GM21423 (cell line): Measurements from ENCODE around the gene RFC3.
"Not testable (repeated sequence)": the region's sequence is repeated elsewhere in the genome, so short reads cannot be mapped to it uniquely, and the experiment has no call there.

Source experiments
- ATAC-seq: cut with Tn5 transposase; IDR thresholded peaks from one replicate; pipeline ENCODE4 v1.9.1; 2021; ENCODE audit warnings: mild to moderate bottlenecking, moderate library complexity; ENCODE audit not compliant: unreplicated experiment

Gene RFC3

GRCh38 chr13:33817901-33818706 is at the start of gene RFC3:
RFC3 (plus strand) TSS chr13:33818149; CDS start chr13:33818179, 30 bp downstream.
- peak; percentile 96 for ATAC-seq

- no peak for ATAC-seq
Measured at GRCh38 chr13:33771296-33771695, 46.7 kb upstream of the RFC3 start.

DNA sequence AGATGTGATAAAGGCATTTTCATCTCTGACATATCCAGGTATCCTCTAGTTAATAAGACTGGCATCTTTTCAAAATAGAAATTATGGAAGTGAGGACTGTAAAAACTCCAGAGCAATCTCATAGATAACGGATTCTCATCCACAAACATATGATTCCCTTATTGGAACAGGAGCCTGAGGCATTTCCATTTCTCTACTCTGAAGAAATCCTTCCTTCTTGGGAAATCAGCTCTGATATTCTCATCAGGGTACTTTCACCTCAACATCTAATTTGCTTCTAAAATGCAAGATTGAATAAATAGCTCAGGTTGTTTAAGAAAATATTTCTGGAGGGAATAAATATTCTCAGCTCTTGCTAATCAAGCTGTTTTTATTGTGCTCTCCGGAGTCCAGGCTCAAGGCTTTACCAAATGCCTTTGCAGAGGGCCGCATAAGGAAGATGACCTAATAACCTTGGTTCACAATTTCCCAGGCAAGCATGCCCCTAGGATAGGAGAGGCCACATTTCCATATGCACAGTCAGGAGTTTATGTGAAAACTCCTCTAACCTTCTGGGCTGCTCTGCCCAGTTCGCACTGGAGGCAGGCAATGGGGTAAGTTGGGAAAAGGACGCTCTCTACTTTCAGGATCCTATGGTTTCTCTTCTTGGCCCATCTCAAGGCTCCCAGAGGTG is 44.0 kb upstream of the RFC3 start:
- ATAC-seq, result no peak

DNA sequence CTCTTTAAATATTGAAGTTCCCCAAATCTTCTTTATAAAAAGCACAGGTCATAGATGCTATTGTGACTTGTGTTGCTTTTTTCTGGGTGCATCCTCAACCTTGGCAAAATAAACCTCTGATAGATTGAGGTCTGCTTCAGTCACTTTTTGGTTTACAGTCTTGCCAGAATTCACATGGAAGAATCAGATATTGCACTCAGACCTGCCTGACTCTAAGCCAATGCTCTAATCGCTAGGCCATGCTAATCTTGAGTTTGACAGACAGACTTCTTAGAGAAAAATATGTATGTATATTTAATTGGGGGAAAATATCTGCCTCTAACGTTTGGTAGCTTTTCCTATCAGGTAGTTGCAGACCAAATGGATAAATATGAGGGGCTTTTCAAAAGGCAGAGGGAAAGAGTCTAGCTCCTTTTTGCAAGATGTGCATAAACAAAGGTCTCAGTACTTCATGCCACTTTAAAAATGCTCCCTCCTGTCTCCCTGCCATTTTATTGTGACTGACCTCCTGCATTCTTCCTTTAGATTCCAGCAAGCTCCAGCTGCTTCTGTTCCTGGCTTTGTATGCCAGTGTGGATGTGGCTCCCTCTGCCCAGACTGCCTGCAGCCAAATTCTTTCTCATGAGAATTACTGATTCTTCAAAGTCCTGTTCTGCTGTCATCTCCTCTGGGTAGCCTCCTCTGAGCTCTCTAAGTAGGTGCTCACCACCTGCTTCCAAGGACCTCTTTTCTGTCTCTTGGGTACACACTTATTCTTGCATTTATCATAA is 42.4 kb upstream of the RFC3 start:
- no peak for ATAC-seq

DNA sequence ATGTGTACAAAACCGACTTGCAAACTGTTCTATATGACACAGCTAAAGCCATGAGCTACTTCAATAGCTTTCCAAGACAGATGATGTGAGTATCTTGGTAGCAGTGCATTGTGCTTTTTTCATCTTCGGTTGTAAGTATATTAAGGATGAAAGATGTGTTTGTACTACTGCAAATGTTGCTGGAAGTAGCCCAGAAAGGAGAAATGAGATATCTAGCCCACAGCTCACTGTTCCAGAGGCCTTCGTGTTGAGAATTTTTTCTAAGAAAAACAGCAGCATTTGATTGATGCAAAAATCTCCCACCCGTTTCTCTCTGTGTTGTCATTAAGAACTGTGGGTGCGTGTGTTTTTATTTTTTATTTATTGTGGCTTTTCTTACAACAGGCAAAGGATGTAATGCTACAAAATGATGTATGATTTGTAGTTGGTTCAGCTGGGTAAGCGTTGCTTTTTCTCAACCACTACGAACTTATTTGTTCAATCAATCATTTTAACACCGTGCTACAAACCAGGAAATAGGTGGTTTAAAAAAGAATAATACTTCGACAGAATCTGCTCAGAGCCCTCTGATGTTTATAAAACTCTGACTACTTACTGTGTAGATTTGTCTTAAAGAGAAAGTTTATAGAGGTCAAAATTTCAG is 41.6 kb upstream of the RFC3 start:
- no peak for ATAC-seq

GRCh38 chr13:33782631-33783030 is 35.3 kb upstream of the RFC3 start:
- ATAC-seq, result no peak

GRCh38 chr13:33783212-33783611 is 34.7 kb upstream of the RFC3 start:
- not testable (repeated sequence) for ATAC-seq

- no peak for ATAC-seq
Measured at GRCh38 chr13:33784738-33785137, 33.2 kb upstream of the RFC3 start.

DNA sequence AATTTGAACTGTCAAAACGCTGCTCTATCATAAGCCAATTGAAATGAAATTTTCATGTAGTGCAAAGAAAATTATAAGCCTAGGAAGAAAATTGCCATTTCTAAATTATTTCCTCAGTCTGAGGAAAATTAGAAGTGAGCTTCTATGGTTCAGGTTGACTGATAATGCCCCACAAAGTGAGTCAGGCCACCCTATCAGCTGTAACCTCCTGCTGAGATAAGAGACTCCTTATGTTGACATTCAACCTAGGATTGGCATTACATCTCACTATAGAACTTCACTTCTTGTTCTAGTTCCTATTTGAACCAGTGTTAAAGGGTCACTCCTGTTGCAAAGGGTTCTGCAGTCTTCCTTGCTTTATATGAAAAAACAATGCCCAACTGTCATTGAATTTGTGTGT is 32.6 kb upstream of the RFC3 start:
- no peak for ATAC-seq

DNA sequence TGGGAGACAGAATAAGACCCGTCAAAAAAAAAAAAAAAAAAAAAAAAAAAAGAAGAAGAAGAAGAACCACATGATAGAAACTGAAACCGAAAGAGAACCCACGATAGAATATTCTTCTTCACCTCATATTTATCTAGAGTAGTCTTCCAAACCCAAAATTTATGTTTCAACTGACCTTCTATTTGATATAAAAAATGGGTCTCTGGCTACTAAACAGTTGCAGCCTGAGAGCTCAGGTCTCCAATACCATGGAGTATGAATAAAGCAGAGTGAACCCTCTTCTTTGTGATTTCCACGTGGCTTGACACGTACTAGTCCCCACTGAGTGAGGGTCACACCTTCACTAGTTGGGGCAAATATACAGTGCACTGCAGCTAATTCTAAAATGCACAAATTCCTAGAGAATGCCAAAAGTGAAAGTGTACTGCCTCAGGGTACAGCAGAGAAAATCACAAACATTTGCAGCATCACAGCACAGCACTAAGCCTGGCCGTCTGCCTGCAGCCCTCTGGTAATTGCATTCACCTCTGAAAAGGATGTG is 30.8 kb upstream of the RFC3 start:
- peak; percentile 72 for ATAC-seq

GRCh38 chr13:33789066-33789606 is 28.8 kb upstream of the RFC3 start:
- no peak for ATAC-seq

DNA sequence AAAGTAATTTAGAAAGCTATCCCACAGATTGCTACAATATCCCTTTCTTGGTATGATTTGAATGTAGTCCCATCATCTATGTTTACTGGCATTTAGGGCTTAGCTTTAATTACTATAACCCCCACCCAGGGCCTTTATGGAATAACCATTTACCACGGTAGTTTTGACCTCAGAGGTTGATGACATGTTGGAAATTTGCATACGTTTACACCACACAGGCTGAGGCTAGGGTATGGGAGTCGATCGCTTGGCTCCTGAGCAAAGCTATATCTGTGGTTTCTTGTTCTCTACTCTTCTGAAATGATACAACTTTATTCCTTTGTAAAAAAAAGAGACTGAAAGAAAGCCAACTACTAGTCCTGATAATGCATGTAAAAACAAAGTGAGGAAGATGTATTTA is 28.2 kb upstream of the RFC3 start:
- ATAC-seq, result no peak

- ATAC-seq, result no peak
Measured at GRCh38 chr13:33793726-33794125, 24.2 kb upstream of the RFC3 start.

- ATAC-seq, result no peak
Measured at GRCh38 chr13:33794576-33794975, 23.4 kb upstream of the RFC3 start.

DNA sequence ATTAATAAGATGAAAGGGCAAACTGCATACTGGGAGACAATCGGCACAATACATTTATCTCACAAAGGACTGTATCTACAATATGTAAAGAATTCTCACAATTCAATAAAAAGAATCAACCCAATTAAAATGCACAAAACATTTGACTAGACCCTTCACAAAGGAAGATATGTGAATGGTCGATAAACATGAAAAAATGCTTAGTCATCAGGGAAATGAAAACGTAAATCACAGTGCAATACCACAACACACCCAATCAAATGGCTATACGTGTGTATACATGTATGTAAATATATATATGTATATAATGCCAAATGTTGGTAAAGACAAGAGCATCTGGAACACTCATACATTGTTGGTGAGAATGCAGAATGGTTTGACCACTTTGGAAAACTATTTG is 21.9 kb upstream of the RFC3 start:
- no peak for ATAC-seq

DNA sequence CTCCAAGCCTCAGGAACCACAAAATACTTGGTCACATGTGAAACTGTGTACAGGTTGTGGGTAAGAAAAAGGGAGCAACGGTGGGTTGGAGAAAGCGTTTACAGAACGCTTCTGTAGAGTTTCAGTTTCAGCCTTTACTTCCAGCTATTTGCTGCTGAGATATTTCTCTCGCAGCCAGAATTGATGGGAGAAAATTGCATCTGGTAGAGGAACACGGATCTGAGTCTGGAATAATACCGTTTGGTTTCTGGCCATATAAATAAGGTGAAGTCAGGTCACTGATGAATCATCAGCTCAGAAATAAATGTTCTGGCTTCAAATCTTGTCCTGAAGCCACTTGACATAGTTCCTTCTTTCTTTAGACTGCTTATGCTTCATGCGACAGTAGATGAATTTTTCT is 20.3 kb upstream of the RFC3 start:
- no peak for ATAC-seq

- no peak for ATAC-seq
Measured at GRCh38 chr13:33798023-33798422, 19.9 kb upstream of the RFC3 start.

DNA sequence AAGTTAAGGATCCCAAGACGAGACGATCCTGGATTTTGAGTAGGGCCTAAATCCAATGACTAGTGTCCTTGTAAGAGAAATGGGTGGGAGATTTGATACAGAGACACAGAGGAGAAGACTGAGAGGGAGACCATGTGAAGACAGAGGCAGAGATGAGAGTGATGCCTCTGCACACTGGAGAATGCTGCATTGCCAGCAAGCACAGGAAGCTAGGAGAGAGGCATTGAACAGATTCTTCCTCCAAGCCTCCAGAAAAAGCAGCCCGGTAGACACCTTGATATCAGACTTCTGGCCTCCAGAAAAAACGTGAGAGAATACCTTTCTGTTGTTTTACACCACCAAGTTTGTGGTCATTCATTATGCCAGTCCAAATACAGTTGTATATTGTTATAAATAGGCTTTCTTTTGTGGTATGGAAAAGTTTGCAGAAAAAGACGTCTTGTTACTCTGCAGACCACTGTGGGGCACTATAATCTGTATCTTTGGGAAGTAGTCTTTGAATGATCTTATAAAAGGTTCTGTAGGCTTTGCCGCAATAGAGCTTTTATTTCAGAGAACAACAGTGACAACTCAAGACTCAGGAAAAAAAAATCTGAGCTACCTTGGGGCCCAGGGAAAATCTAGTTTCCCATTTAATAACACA is 17.9 kb upstream of the RFC3 start:
- no peak for ATAC-seq

DNA sequence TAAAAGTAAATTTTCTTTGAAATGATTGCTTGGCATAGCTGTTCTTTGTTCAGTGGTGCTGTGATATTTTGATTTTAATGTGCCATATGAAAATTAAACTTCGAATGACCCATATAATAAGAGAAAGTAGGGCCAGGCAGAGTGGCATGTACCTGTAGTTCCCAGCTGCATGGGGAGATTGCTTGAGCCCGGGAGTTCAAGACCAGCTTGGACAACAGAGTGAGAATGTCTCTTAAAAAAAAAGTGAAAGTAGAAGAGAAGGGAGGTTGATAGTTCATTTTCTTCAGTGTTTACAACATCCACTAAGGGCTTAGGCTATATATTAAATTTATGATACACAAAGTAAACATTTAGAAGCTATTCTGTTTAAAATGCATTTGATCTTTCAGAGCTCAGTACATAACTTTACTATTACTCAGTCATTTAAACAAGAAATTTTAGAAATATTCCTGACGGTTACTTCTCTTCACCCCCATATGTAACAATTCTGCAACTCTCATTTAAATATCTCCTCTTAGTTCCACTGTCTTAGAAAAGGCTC is 17.2 kb upstream of the RFC3 start:
- ATAC-seq, result no peak
